Bone marrow (tissue), 2 donors: ENCODE measurements around the gene CENPO.

Experiments used
- DNase-seq, 2 donors: peaks; one replicate each; lab custom pipeline; 2025; lab: John Stamatoyannopoulos, UW

Gene CENPO

GRCh38 chr2:24863641-24864040 lies 70.4 kb downstream of the CENPO start:
- DNase-seq, result no peak

DNA sequence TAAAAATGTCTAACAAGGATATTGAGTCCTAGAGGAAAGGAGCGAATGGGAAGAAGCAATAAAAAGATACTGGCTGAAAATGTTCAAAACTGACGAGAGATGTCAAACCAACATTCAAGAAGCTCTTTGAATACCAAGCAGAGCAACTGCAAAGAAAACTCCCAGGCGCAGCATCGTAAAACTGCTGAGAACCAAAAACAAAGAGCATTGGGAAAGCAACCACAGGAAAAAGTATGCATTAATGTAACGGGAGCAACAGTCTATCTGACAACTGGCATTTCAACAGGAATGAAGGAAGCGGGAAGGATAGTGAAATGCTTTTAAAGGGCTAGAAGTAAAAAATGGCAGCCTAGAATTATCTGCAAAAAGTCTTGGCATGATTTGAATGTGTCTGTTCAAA lies 73.7 kb downstream of the CENPO start:
- no peak for DNase-seq

DNA sequence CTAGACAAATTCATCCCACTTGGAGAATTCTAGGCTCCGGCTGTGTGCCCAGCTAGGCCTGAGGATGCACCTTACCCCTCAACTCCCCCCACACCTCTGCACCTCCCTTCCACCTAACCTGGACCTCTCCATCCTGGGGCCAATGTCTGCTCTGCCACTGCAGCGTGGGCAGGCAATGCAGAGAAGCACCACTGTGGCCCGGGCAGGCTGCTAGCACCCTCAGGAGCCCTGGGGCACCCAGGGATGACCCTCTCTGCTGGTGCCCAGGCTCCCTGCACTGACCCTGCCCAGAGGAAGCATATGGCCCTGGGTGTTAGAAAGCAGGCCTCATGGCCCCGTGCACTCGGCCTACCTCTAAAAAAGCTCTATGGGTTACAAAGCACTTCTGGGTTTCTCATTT lies 77.2 kb downstream of the CENPO start:
- DNase-seq, result no peak

DNA sequence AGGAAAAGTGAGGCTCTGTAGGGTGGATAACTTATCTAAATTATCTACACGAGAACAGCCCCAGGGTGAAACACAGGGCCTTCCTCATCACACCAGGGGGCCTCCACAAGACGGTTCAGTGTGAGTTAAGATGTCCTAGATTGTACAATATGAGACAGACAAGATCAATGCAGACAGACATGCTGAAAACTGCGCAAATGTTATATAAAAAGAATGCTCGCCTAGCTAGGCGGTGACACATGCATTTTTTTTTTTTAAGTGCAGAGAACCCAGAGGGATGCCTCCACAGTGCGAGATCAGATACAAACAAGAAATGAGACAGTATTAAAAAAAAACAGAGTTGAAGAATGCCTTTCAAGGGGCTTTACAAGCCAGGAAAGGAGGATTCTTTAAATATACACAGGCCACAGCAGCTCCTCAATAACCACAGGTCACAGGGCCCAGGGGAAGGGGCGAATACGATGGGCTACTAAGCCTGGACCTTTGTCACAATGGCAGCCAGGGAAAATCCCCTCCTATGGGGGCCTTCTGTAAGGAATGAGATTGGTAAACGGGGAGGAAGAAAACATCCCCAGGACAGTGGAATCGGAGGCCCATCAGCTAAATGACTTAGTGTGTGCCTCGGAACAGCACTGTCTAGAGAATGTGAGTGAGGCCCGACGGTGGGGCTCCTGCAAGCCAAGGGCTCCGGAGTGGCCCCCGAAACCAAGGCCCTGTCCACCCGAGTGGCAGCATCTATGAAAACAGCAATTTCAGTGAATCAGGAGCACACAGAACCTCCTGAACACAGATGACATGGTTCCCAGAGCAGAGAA lies 77.9 kb downstream of the CENPO start:
- no peak for DNase-seq

GRCh38 chr2:24871852-24872333 lies 78.7 kb downstream of the CENPO start:
- DNase-seq, result no peak
